ACC112 (cell line): Measurements from ENCODE around the gene SND1.

Source experiments
- H2AFZ ChIP-seq: fragments of 200-600 bp; sonication (generic); one replicate; pipeline ENCODE4 v1.6.0; 2017; ENCODE audit warnings: antibody characterized with exemption, low read length; ENCODE audit not compliant: unreplicated experiment
- H3K27ac ChIP-seq: fragments of 200-600 bp; sonication (generic); 2 replicates; pipeline ENCODE4 v1.5.1; 2014; ENCODE audit warnings: low read depth, mild to moderate bottlenecking, antibody characterized with exemption, low read length, moderate library complexity
- H3K27me3 ChIP-seq: fragments of 200-600 bp; sonication (generic); 2 replicates; pipeline ENCODE4 v1.6.1; 2014; ENCODE audit warnings: mild to moderate bottlenecking, antibody characterized with exemption, low read length, moderate library complexity, mixed read lengths; ENCODE audit not compliant: insufficient read depth
- H3K36me3 ChIP-seq: fragments of 200-600 bp; sonication (generic); 2 replicates; pipeline ENCODE4 v1.6.1; 2016; ENCODE audit warnings: mild to moderate bottlenecking, antibody characterized with exemption, low read length, moderate library complexity, mixed read lengths; ENCODE audit not compliant: insufficient read depth
- H3K4me1 ChIP-seq: fragments of 200-600 bp; sonication (generic); one replicate; pipeline ENCODE4 v1.6.1; 2016; ENCODE audit warnings: low read length, mixed read lengths; ENCODE audit not compliant: insufficient read depth, unreplicated experiment, control insufficient read depth
- H3K4me3 ChIP-seq: fragments of 200-600 bp; sonication (generic); 2 replicates; pipeline ENCODE4 v1.5.1; 2014; ENCODE audit warnings: mild to moderate bottlenecking, low read depth, low read length
- H3K79me2 ChIP-seq: fragments of 200-600 bp; sonication (generic); one replicate; pipeline ENCODE4 v1.6.0; 2016; ENCODE audit warnings: low read length; ENCODE audit not compliant: control insufficient read depth, unreplicated experiment, insufficient read depth

The SND1 gene

DNA sequence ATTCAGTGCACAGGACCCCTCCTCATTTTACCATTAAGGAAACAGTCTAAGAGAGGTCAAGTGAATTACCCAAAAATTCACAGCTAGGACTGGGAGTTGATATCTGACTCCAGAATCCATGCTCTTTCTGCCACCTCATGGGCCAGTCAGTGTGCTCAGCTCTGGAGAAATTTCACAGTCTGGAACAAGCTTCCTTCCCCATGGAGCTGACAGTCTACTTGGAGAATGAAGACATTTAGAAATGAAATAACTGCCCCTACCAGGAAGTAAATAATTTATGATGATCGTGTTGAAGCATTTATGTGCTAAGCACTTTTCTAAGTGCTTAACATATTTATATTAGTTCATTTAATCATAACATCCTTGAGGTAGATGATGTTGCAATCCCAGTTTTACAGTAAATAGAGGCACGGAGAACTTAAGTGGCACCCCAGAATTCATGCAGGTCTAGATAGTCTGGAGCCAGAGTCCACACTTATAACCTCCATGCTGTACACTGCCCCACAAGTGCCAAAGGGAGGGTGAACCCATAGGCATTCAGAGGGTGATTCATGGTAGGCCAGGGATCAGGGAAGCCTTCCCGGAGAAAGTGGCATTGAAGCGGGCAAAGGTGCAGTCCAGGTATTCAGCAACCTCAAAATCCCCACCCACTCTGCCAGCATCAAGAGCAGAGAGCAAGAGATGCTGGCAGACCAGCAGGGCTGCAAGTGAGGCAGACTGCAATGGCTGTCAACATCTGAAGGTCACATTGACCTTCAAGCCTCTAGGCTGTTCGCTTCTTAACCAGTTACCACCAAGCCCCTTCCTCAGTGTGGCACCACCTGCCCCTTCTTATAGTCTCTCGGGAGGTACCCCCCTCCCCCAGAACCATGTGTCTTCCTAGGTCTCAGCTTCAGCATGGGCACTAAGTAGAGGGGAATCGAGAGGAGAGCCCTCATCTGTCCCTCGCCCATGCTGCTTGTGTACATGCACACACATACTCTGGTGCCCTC, 417.7 kb downstream of the SND1 start:
- H3K27ac ChIP-seq: no peak overlapping the region
- H3K79me2 ChIP-seq: no peaks in the 10 kb centered on the region
- no peaks in the 10 kb centered on the region for H3K4me1 ChIP-seq
- no peak overlapping the region for H2AFZ ChIP-seq
- H3K36me3 ChIP-seq: no peaks in the 10 kb centered on the region
- H3K4me3 ChIP-seq: no peak overlapping the region
- H3K27me3 ChIP-seq: no peaks in the 10 kb centered on the region

DNA sequence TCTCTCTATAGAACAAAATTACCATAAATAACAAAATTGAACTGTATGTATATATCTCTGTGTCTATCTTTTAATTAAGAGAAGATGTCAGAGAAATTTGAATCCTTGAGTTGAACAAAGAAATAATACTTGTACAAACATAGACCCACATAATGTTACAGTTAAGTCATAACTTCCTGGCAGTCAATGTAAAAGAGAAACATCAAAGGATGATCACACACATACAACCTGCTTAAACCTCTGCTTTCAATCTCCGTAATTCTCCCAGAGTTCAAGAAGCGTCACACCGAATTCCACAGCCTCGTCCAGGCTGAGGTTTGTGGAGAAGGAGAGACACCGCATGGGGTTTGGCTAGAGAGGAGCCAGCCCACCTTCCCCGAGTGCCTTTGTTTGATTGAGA, 419.4 kb downstream of the SND1 start:
- Histone ChIP-seq H3K4me3 (no peak overlapping the region), H2AFZ (no peak overlapping the region), H3K4me1 (no peaks in the 10 kb centered on the region), H3K27me3 (no peaks in the 10 kb centered on the region), H3K36me3 (no peaks in the 10 kb centered on the region), H3K27ac (no peak overlapping the region), H3K79me2 (no peaks in the 10 kb centered on the region)

DNA sequence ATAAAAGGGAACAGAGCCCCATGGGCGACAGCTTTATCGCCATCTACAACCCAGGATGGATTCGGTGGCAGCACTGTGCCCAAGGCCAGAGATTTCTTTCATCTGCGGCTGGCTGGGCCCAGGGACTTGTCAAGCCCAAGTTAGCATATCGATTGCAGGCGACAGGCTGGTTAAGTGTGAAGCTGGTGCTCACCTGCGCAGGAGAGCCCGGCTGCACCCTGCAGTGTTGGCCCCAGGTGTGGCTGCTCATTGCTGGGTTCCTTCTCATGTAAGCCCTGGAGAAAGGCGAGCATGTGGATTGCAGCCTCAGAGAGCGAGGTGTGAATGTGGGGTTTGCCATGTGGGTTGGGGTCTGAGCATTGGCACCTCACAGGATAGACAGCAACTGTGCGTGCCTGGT, 419.8 kb downstream of the SND1 start:
- Histone ChIP-seq H3K36me3 (no peaks in the 10 kb centered on the region), H2AFZ (no peak overlapping the region), H3K27ac (no peak overlapping the region), H3K27me3 (no peaks in the 10 kb centered on the region), H3K79me2 (no peaks in the 10 kb centered on the region), H3K4me1 (no peaks in the 10 kb centered on the region), H3K4me3 (no peak overlapping the region)

DNA sequence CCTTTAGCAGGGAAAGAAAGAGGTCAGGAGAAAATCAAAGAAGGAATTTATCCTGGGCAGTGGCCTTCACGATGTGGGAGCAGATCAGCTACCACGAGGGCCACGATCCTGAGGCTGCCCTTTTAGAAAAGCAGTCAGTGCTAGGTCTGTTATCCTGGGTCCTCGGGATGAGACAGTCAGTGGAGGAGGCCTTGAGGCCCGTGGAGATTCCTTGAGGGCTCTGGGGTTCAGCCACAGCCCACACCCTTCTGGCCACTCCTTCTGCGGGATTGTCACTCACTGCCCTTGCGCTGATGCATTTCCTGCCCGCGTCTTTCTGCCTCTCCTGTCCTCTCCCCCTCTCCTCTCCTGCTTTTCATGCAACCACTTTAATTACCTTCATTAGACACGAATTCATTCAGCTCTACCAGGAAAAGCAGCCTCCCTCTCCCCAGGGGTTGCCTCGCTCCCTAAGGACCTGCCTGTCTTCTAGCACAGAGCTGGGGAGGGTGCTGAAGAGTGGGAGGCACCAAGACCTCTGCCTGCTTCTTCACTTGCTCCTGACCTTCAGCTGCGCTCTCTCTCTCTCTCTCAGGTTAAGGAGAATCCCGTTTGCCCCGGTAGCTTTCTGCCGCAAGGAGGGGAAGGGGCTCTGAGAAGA, 421.8 kb downstream of the SND1 start:
- Histone ChIP-seq H3K27ac (no peak overlapping the region), H3K27me3 (no peaks in the 10 kb centered on the region), H3K4me1 (no peaks in the 10 kb centered on the region), H3K4me3 (no peak overlapping the region), H2AFZ (no peak overlapping the region), H3K79me2 (no peaks in the 10 kb centered on the region), H3K36me3 (no peaks in the 10 kb centered on the region)

DNA sequence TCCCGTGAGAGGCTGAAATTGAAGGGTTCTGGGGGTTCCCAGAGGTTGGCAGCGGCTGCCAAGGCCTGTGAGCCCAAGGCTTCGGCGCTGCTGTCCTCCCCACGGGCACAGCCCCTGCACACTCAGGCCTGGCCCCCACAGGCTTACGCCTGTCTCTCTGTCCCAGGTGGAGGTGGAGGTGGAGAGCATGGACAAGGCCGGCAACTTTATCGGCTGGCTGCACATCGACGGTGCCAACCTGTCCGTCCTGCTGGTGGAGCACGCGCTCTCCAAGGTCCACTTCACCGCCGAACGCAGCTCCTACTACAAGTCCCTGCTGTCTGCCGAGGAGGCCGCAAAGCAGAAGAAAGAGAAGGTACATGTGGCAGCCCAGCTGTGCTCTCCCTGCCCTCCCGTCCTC, 422.3 kb downstream of the SND1 start:
- Histone ChIP-seq H3K36me3 (no peaks in the 10 kb centered on the region), H3K27ac (no peak overlapping the region), H3K4me1 (no peaks in the 10 kb centered on the region), H3K27me3 (no peaks in the 10 kb centered on the region), H3K79me2 (no peaks in the 10 kb centered on the region), H3K4me3 (no peak overlapping the region), H2AFZ (no peak overlapping the region)

DNA sequence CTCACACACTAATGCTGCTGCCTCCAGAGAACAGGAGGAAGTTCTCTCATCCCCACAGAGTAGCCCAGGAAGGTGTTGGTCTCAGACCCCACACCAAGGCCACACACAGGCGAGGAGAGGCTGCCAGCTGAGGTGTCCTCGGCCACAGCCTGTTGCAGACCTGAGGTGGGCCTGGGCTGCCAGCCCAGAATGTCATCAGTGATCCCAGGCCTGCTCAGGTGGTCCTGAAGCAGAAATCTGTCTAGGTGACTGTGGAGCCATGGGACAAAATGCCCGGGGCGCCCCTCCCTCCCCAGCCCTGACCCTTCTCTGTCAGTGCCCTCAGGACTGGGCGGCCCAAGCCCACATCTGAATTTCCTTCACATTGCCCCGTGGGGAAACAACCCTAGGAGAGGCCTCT, 422.7 kb downstream of the SND1 start:
- Histone ChIP-seq H3K27me3 (no peaks in the 10 kb centered on the region), H2AFZ (no peak overlapping the region), H3K36me3 (no peaks in the 10 kb centered on the region), H3K4me3 (no peak overlapping the region), H3K79me2 (no peaks in the 10 kb centered on the region), H3K4me1 (no peaks in the 10 kb centered on the region), H3K27ac (no peak overlapping the region)

DNA sequence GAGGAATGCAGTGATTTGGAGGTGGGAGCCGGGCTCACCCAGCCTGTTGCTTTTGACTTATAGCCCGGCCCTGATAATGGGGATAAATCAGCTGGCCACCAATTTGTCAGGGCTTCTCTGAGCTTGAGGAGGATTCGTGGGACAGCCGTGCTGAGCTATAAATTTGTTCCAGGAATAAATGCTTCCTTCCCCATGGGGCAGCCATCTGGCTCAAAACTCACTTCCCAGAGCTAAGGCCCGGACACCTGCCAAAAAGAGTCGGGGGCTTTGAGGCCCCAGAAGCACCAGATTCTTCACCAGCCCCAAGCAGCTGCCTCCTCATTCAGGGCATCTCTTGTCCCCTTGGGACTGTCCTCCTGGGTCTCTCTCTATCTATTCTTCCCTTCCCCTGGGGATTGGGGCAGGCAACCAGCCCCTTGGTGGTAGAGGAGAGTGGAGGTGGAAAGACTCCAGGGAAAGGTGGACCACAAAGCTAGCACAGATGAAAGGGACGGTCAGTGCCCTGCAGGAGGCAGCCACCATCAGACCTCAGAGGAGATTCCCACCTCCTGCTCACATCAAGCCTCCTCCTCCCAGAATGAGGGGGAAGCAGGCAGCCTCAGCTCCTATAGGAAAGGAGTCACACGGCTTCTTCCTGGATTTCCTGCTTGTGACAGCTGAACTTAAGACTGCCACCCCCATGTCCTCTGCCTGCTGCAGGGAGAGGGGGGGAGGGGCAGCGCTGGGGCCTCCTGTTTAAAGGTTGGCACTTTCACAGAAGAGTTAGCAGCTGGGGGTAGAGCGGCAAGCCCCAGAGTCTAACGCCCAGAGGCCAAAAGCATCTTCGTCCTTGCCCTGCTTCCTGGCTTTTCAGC, 423.5 kb downstream of the SND1 start:
- Histone ChIP-seq H3K4me3 (no peak overlapping the region), H3K27ac (no peak overlapping the region), H3K79me2 (no peaks in the 10 kb centered on the region), H3K36me3 (no peaks in the 10 kb centered on the region), H2AFZ (no peak overlapping the region), H3K27me3 (no peaks in the 10 kb centered on the region), H3K4me1 (no peaks in the 10 kb centered on the region)

DNA sequence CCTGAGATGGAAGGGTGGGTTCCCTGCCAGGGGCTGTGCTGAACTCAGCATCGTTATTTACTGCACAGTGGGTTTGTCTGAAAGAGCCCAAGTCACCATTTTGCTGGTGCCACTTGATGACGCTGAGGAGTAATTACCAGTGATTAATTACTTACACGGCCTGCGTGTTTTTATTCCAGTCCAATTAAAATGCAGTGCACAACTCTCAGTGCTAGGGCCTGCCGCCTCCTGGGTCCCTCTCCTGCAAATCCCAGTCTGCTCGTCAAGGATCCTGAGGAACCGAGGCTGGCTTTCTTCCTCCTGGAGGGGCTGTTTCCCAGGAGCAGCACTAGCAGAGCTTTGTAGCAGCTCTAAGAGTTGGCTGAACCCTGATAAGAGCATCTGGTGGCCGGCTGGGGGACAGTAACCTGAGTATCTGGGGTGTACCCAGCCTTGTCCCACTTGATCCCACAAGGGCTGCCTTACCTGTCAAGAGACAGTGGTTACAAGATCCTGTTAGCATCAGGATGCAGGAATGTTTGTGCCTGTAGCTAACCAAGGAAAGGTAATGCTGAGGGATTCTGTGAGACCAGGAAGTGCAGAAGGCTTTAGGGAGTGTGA, 424.3 kb downstream of the SND1 start:
- no peak overlapping the region for H2AFZ ChIP-seq
- no peaks in the 10 kb centered on the region for H3K36me3 ChIP-seq
- H3K79me2 ChIP-seq: no peaks in the 10 kb centered on the region
- no peak overlapping the region for H3K27ac ChIP-seq
- H3K4me1 ChIP-seq: no peaks in the 10 kb centered on the region
- no peak overlapping the region for H3K4me3 ChIP-seq
- no peaks in the 10 kb centered on the region for H3K27me3 ChIP-seq

DNA sequence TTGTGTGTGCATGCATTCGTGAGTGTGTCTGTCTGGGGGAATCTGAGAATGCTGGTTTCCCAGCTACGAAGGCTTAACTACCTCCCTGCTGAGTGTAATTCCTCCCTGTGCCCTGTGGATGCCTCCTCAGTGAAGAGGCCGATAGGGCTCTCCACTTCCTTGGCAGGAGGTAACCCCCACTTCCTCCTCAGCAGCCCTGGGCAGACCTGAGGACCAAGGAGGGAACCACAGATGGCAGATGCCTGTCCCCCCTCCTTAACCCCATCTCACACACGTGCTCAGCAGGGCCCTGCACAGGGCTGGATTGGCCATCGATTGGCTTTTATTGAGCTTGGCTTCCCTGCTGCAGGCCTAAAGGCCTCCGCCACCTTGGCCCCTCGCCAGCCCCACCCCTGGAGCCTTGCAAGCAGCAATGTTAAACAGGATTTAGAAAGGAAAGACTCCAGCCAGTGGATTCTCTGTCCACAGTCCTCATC, 424.8 kb downstream of the SND1 start:
- Histone ChIP-seq H3K27me3 (no peaks in the 10 kb centered on the region), H3K36me3 (no peaks in the 10 kb centered on the region), H2AFZ (no peak overlapping the region), H3K4me3 (no peak overlapping the region), H3K27ac (no peak overlapping the region), H3K79me2 (no peaks in the 10 kb centered on the region), H3K4me1 (no peaks in the 10 kb centered on the region)

DNA sequence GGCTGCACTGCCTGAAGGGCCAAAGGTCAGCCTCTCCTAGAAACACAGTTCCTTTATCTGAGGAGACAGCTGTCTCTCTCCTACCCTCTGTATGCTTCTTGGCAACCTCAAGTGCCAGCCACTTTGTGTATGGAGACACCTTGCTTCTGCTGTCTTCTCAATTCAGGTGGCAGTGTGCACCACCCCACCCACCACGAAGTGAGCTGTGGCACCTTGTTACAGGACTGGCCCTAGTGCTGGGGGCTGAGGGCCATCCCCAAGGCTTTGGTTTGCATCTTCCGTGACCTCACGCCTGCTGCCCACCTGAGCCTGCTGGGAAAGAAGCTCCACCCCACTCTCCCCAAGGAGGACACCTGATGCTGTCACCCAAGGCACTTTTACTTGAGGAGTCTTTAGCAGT, 426.3 kb downstream of the SND1 start:
- no peak overlapping the region for H2AFZ ChIP-seq
- no peaks in the 10 kb centered on the region for H3K27me3 ChIP-seq
- H3K27ac ChIP-seq: no peak overlapping the region
- no peaks in the 10 kb centered on the region for H3K36me3 ChIP-seq
- no peaks in the 10 kb centered on the region for H3K4me1 ChIP-seq
- H3K4me3 ChIP-seq: no peak overlapping the region
- no peaks in the 10 kb centered on the region for H3K79me2 ChIP-seq
